DMS114 treated with DMSO at 0.1 percent for 48 hours (cell line): Measurements from ENCODE around the gene LFNG.

Experiments
- DNase-seq: peaks from one replicate; lab custom pipeline; 2025; ENCODE audit not compliant: unreplicated experiment; lab: John Stamatoyannopoulos, UW

The LFNG gene

DNA sequence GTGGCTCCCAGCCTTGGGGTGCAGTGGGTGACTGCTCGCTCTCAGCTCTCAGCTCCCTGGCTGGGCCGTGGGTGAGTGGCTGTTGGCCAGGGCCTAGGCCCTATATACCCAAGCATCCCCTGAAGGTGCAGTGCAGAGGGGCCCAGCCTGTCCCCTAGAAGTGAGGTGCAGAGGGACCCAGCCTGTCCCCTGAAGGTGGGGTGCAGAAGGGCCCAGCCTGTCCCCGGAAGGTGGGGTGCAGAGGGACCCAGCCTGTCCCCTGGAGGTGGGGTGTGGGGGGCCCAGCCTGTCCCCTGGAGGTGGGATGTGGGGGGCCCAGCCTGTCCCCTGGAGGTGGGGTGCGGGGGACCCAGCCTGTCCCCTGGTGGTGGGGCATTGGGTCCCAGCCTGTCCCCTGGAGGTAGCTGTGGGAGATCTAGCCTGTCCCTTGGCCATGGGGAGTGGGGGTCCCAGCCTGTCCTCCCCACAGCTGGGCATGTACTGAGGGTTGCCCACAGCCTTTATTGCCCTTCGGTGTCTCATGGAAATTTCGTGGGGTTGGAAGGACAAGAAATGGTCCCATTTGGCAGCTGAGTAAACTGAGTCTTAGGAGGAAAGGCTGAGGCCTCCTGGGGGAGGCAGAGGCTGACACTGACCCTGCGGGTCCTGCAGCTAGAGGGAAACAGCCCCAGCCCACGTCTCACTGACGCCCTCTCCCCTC is 17.5 kb upstream of the LFNG start:
- no peak for DNase-seq

DNA sequence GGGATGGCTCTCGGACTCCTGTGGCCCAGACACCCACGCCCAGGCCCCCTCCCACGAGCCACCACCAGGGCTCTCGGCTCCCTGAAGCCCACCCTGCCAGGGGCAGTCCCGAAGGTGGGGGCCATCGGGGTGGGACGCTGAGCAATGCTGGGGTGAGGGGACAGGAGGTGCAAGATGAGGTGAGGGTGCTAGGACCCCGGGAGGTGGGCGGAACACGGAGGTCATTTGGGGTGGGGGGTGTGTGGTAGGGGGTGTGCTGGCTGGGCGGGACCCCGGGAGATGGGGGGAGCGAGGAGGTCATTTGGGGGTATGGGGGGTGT is 17.0 kb upstream of the LFNG start:
- DNase-seq, result no peak

DNA sequence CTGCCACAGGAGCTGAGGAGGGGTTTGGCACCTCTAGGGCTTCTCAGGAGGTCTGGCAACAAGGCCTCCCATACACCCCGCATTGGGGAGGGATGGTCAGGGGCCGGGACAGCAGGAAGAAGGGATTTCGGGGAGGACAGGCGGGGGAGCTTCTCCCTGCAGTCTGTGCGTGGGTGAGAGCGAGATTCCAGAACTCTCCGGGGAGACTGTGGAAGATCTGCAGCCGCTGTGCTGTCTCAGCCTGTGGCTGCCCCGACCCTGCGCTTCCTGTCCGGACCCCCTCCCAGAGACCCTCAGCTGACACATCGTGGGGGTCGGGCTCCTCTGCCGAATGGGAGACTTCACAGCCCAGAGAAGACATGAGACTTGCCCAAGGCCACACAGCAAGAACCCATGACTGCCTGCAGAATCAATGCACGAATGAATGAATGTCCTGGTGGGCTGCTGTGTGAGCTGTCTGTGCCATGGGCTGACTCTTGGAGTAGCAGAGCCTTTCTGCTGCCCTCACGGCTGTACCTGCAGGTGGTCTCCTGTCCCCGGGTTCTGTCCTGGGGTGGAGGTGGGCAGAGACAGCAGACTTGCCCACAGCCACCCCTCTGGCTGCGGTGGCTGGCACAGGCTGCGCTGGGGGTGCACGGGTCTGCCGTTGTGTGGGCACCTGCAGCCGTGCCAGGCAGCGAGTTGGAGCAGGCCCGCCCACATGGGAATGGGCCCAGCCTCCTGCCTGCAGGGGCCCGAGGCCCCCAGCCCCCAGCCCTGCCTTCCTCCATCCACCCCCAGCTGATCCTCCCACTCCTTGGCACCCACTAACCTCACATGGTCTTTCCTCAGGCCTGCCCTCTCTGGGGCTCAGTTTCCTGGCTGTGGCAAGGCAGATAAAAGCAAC is 16.3 kb upstream of the LFNG start:
- no peak for DNase-seq

DNA sequence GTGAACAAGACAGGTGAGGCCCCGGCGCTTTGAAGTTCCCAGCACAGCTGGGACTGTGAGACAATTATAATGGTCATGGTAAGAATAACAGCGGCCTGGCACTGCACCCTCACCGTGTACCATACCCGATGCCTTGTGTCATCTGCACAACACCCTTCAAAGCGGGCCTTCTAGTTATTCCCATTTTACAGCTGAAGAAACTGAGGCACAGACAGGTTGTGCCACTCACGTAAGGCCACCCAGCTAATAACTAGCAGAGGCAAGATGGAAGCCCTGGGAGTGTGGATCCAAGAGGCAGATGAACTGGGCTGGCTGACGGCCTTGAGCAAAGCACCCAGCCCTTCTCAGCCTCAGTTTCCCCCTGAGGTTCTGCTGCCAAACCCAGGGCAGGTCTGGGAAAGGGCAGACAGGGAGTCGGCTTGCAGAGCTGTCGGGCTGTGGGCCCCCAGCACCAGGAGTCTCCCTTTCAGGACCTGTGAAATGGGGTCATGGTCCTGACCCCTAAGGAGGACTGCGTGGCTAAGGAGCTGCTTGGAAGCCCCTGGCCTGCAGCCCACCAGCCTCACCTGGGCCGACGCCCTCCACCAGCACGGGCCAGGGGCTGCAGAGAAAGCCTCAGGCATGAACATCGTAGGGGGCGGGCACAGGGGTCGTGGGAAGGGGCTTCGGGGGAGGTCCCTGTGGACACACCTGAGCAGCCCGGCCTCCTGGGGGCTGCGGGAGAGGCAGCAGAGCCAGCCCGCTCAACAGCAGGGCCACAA is 15.3 kb upstream of the LFNG start:
- no peak for DNase-seq

DNA sequence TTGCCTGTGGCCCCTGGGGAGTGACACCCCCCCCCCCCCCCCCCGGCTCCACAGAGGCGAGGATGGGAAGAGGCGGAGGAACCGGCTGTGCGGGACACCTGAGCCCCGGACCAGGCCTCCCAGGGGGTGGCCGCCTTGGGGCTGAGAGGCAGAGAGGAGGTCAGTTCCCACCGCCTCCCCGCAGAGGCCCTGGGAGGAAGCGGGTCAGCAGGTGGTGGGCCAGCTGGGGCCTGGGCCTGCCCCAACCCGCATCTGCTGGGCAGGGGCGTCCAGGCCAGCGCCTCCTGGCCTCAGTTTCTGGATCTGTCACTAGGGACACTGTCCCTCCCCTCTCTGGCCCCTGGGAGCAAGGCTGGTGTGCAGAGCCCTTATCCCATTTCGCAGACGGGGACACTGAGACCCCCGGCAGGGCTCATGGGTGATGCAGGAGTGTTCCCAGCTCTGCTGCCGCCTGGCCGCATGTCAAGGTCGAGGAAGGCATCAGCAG is 14.6 kb upstream of the LFNG start:
- DNase-seq, result no peak

DNA sequence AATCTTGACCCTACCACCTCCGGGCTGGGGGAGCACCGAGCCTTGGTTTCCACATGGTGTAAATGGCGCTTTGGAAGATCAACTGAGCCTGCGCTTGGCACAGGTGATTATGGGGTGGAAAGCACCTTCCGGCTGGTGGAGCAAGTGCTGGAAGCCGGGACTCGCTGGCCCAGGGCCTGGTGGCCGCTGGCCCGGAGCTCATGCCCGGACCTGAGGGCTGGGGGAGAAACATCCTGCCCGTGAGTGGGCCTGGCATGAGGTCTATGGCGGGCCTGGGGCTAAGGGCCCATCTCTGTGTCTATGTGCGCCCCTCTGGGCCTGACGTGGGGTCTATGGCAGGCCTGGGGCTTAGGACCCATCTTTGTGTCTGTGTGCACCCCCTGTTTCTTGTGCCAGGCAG is 14.2 kb upstream of the LFNG start:
- no peak for DNase-seq

DNA sequence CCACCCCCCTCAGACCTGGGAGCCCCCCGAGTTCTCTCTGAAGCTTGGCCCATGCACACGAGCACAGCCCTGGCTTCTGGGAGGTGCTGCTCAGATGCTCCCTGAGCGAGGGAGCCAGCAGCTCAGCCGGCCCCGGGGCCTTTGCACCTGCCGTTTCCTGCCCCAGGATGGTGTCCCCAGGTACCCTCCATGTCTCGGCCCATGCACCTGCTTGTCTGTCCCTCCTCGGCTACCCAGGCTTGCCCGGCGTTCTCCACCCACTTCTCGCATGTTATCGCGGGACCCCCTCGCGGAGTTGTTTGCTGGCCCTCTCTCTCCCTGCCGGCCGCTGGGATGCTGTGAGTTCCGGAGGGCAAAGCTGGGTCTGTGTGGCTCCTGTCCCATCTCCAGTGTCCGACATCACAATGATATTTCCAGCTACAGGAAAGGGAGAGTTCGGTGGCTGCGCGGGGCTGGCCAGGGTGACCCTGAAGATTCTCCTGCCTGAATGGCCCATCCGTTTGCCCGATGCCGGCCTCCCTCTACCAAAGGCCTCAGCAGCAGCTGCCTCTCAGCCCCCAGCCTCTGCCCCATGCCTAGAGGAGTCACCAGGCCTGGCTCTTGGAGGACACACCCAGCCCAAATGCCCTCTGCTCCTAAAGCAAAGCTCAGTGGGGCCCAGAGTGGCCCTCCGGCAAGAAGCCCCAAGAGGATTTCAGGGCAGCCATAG is 12.2 kb upstream of the LFNG start:
- DNase-seq, result no peak

DNA sequence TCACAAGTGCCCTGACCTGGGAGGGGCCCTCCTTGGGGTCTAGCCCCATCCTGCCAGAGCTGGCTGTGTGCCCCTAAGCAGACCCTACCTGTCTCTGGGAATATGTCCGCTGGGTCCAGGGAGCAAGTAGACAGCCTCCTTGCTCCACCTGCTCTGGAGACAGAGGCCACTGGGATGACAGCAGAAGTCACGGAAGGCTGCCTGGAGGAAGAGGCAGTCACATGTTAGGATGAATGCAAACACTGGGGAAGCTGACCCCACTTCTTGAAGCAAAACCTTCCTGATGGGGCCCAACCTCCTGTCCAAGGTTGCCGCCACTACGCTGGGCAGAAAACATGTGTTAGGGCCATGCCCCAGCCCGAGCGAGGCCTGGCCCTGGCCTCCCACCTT is 11.7 kb upstream of the LFNG start:
- no peak for DNase-seq

DNA sequence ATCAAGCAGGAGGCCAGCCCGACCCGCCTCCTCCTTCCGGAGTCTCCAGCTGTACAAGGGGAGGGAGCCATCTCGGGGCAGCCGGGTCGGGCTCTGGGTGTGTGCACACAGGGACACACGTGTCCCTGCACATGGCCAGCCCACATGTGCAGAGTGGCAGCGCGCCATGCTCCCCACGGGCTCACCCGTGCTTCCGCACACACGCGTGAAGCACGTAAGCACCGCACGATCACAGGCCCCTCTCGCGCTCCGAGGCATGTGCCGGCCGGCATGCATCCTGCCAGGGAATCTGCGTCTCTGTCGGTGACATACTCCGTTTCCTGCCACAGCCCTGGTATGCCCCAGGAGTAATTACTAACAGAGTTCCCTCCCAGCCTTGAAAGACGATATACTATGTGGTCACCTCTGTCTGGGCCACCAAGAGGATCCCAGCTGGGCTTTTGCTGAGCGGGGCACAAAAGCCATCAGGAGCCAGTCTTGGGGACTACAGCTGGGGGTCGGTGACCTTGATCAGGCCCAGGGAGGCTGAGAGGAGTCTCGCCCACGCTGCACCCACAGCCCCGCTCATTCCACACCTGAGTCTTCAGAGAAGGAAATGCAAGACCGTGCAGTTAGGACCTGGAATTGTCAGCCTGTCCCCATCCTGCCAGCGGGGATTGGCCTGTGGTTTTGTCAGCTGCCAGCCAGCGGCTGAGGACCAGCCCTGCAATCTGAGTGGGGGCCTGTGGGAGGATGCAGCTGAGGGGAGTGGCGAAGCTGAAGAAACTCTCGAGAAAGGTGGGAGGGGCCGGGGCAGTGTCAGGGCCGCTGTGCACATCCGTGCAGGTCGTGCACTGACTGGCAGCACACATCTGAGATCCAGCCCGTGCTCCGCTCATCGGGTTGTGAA is 11.0 kb upstream of the LFNG start:
- no peak for DNase-seq

DNA sequence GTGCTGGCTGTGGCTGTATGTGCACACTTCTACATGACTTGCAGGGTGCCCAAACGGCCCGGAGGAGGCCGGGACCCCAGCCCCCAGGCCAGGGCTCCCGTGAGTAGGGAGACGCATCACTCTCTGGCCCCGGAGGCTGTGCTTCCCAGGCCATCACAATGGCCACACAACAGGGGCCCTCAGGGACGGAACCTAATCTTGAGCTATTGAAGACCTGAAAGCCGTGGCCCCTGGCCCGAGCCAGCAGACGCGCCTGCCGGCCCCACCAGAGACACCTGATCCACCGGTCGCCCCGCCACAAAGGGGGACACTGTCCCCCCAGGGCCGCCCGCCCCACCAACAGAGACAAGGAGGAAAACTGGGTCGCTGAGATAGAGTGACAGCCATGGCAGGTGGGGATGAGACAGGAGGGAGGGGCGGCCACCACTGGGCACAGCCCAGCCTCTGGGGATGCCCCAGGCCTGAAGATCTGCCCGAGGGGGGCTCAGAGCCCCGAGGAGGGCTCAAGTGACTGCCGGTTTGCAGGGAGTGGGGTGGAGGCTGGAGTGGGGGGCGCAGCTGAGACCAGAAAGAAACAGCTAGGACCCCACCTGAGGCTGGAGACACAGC is 10.2 kb upstream of the LFNG start:
- no peak for DNase-seq

DNA sequence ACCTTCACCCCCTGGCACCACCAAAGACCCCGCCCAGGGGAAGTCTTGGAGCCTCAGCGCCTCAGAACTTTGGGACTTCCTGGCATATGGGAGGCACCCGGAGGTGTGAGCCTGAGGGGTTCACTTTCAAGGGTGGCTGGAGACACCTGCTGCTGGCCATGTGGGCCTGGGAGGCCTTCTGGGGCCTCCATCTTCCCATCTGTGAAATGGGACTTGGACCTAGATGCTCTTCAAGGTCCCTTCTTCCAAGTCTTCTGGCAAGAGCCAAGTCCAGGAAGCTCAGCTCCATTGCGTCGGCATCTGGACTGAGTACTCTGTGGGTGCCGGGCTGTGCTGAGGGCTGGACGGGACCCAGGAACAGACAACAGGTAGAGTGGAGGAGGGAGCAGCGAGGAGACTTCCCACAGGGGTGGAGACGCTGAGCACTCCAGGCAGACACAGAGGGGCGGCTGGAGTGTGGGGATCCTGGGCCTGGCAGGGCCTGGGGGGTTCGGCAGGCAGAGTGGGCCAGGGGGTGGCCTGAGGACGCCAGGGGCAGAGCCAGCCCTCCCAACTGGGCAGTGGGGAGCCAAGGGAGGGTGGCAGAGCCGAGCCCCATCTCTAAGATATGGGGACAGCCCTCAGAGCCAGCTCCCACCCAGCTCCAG is 9.3 kb upstream of the LFNG start:
- DNase-seq, result no peak

DNA sequence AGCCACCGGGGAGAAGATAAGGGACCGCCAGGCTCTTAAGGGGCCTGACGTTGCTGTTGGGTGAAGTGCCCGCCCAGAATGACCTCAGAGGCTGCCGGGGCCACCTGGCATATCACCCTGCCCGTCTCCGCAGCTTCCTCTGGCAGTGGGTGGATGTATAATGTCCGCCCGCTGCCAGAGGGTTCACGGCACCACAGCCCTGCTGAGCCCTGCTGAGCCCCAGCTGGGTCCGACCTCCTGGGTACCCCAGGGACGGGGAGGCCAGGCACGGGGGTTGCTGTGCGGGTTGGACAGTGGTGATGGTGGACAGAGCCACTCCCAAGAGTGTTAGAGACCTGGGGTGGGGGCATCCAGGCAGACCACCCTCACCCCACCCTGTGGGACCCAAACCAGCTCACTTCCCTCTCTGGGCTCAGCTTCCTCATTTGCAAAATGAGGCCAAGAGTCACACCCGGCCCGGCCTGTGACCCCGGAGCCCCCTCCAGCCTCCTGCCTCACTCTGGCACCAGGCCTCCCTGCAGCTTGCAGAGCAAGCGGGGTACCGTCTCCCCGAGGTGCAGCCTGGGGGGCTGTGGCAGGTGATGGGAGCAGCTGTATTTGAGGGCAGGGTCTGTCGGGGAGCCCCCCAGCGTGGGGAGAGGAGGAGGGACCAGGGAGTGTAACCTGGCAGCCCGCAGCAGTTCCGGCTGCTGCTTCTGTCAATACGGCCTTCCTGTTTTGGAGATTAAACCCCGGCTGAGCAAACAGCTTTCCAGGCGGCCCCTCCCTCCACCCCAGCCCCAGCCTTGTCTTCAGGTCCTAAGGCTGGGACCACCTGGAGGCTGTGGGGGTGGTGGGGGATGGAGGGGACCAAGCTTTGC is 8.4 kb upstream of the LFNG start:
- no peak for DNase-seq

DNA sequence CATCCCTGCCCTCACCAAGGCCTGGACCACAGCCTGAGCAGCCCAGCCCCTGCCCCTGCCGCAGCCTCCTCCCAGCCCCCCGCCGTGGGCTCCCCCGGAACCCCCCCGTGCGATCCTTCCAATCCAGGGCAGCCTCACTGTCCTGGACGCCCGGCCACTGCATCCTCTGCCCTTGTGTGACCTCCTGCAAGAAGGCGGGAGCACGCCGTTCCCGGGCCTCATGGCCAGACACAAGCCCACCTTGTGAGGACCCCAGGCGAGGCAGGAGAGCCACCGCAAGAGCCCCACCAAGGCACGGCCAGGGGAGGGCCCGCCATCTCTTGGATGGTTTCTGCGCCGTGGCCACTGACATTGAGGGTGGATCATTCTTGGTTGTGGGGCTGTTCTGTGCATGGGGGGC is 7.8 kb upstream of the LFNG start:
- DNase-seq, result no peak

DNA sequence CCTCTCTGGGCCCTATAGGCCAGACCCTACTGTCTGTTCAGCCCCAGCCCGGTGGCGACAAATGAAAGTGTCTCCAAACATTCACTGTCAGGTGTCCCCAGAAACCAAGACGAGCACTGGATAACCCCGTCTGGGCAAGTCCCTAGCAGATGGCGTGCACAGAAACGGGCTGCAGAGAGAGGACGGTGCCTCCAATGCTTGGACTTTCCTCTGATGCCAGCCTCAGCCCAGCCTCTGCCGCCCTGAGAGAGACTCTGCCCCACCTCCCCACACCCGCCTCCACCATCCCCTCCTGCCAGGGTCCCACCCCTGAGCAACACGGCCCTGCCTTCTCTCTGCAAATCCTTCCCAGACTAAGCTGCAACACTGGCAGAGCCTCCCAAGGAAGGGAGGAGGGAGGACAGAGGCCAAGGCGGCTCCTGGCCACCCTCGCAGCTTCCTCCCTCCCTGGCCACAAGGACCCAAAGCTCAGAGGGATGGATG is 7.4 kb upstream of the LFNG start:
- no peak for DNase-seq

DNA sequence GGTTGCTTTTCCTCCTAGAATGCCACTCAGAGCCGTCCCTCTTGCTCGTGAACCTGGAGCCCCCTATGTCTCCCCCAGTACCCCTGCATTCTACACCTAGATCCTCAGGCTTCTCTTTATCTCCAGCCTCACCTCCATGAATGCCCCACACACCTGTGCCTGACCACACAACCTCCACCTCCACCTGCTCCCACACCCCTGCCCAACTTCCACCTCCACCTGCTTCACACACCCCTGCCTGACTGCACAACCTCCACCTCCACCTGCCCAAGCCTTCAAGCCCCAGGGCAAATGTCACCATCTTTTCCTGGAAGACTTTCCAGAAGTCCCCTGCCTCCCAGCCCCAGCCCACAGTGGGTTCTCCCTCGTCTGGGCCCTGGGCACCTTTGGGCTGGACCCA is 6.9 kb upstream of the LFNG start:
- no peak for DNase-seq

DNA sequence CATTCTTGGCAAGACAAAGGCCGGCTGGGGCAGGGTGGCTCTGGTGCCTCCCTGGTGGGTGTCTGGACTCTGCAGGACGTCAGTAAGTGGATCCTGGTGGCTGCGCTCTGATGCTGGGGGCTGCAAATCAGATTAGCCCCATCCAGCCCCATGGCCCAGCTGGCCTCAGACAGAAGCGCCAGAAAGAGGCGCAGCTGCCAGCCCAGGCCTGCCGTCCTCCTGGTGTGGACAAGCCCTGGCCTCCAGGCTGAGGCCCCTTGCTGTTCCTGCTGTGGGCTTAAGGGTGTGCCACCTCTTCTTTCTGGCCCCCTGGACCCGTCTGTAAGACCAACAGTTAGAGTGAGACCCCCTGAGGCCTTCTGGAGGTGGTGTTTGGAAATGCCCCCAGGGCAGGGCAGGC is 5.9 kb upstream of the LFNG start:
- DNase-seq, result no peak

DNA sequence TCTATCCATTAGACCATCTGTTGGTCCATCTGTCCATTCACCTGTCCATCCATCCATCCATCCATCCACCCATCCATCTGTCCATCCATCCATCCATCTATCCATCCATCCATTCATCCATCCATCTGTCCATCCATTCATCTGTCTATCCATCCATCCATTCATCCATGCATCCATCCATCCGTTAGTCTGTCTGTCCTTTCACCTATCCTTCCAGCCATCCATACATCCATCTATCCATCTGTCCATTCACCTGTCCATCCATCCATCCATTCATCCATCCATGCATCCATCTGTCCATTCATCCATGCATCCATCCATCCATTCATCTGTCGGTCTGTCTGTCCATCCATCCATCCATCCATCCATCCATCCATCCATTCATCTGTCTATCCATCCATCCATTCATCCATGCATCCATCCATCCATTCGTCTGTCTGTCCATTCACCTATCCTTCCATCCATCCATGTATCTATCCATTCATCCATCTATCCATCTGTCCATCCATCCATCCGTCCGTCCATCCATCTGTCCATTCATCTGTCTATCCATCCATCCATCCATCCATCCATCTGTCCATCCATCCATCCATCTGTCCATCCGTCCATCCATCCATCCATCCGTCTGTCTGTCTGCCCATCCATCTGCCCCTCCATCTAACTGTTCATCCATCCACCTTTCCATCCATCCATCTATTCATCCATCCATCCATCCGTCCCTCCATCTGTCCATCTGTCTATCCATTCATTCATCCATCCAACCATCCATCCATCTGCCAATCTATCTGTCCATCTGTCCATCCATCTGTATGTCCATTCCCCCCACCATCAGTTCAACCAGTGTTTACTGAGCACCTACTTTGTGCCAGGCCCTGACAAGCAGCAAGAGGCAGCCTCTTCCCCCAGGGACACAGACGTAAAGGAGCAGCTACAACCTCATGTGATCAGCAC is 4.8 kb upstream of the LFNG start:
- no peak for DNase-seq
